SK-N-SH (cell line): ENCODE measurements around the gene EPHA3. TPM values are rescaled to one million over a fixed set of nuclear protein-coding genes. Genes with fewer than 3 reads are reported as not detected.

ENCODE experiments used
- CTCF ChIA-PET: fragments of 300-600, 350-600 bp; formaldehyde crosslinking; extraction: SDS; loops from one replicate; lab custom pipeline; 2021; lab: Yijun Ruan, JAX
- POLR2A ChIA-PET: fragments of 350-600 bp; sonication (Branson Sonifier 250); formaldehyde crosslinking; extraction: SDS; loops from one replicate; lab custom pipeline; 2020; ENCODE audit warnings: antibody characterized with exemption, inconsistent platforms; lab: Yijun Ruan, JAX
- DNase-seq: peaks from one replicate; pipeline ENCODE4 v3.0.0; 2012
- H2AFZ ChIP-seq: fragments of 200-600 bp; sonication (generic); 2 replicates; pipeline ENCODE4 v1.8.1; 2016; ENCODE audit warnings: antibody characterized with exemption, mild to moderate bottlenecking, low read depth
- H3F3A ChIP-seq: fragments of 200-600 bp; sonication (generic); replicated peaks from 2 replicates; pipeline ENCODE3; 2016; ENCODE audit warnings: antibody characterized with exemption, mild to moderate bottlenecking; ENCODE audit not compliant: insufficient read depth
- H3K27ac ChIP-seq, 2 experiments: fragments of 200-500 bp in 1 of 2; fragments of 200-600 bp in 1 of 2; sonication (Bioruptor generic) in 1 of 2; sonication (generic), shearing (Covaris generic) in 1 of 2; 2 replicates each; pipeline versions ENCODE4 v1.5.1 to v1.6.1; 2014 to 2016; ENCODE audit warnings: low read depth in 2 of 2, inconsistent platforms in 1 of 2, low read length in 1 of 2, mild to moderate bottlenecking in 1 of 2, mixed read lengths in 1 of 2
- H3K27me3 ChIP-seq: fragments of 200-600 bp; sonication (generic), shearing (Covaris generic); 2 replicates; pipeline ENCODE4 v1.6.1; 2016; ENCODE audit warnings: mixed run types; ENCODE audit not compliant: insufficient read depth
- H3K36me3 ChIP-seq, 2 experiments: fragments of 200-500 bp in 1 of 2; fragments of 200-600 bp in 1 of 2; sonication (Bioruptor generic) in 1 of 2; sonication (generic) in 1 of 2; replicated peaks in 1 of 2; 2 replicates each; pipeline versions ENCODE3 to v1.5.1; 2014 to 2016; ENCODE audit warnings: low read length in 1 of 2, mild to moderate bottlenecking in 1 of 2; ENCODE audit not compliant: insufficient read depth in 2 of 2, control insufficient read depth in 1 of 2
- H3K4me1 ChIP-seq, 2 experiments: fragments of 200-500 bp in 1 of 2; fragments of 200-600 bp in 1 of 2; sonication (Bioruptor generic) in 1 of 2; sonication (generic), shearing (Covaris generic) in 1 of 2; 2 replicates each; pipeline versions ENCODE4 v1.5.1 to v1.6.1; 2014 to 2016; ENCODE audit warnings: low read depth in 1 of 2, low read length in 1 of 2, mixed run types in 1 of 2; ENCODE audit not compliant: insufficient read depth in 2 of 2, control insufficient read depth in 1 of 2
- H3K4me2 ChIP-seq: fragments of 200-600 bp; sonication (generic), shearing (Covaris generic); 2 replicates; pipeline ENCODE4 v1.6.1; 2017; ENCODE audit warnings: mixed run types
- H3K4me3 ChIP-seq, 2 experiments: fragments of 200-500 bp in 1 of 2; fragments of 200-600 bp in 1 of 2; sonication (Bioruptor generic) in 1 of 2; sonication (generic), shearing (Covaris generic) in 1 of 2; 2 replicates each; pipeline versions ENCODE4 v1.5.1 to v1.8.1; 2014 to 2016; ENCODE audit warnings: low read depth in 2 of 2, inconsistent platforms in 1 of 2, low read length in 1 of 2, mild to moderate bottlenecking in 1 of 2, mixed read lengths in 1 of 2, moderate library complexity in 1 of 2
- H3K79me2 ChIP-seq: fragments of 200-600 bp; sonication (generic); 2 replicates; pipeline ENCODE4 v1.8.1; 2017; ENCODE audit warnings: mild to moderate bottlenecking; ENCODE audit not compliant: insufficient read depth
- H3K9ac ChIP-seq: fragments of 200-600 bp; sonication (generic); 2 replicates; pipeline ENCODE4 v1.6.1; 2017; ENCODE audit warnings: mixed run types
- H3K9me2 ChIP-seq: fragments of 200-600 bp; sonication (generic); 2 replicates; pipeline ENCODE4 v1.6.1; 2017; ENCODE audit warnings: mixed run types
- H3K9me3 ChIP-seq: fragments of 200-600 bp; sonication (generic); 2 replicates; pipeline ENCODE4 v1.6.1; 2017; ENCODE audit warnings: mixed run types, mild to moderate bottlenecking, moderate library complexity
- H4K20me1 ChIP-seq: fragments of 200-600 bp; sonication (generic); 2 replicates; pipeline ENCODE4 v1.6.1; 2017; ENCODE audit warnings: mild to moderate bottlenecking, mixed run types; ENCODE audit not compliant: insufficient read depth
- ELF1 ChIP-seq: IDR thresholded peaks from 2 replicates; pipeline ENCODE4 v1.4.0; 2012
- EP300 ChIP-seq, 2 experiments: IDR thresholded peaks; 2 replicates each; pipeline versions ENCODE4 v1.4.0 to v1.6.1; 2012; ENCODE audit warnings: borderline replicate concordance in 1 of 2, low read depth in 1 of 2, low read length in 1 of 2
- JUND ChIP-seq: IDR thresholded peaks from 2 replicates; pipeline ENCODE4 v1.4.0; 2012
- MEF2A ChIP-seq: IDR thresholded peaks from 2 replicates; pipeline ENCODE4 v1.4.0; 2012; ENCODE audit warnings: low read depth, borderline replicate concordance
- RAD21 ChIP-seq: IDR thresholded peaks from 2 replicates; pipeline ENCODE4 v1.6.1; 2012; ENCODE audit warnings: mild to moderate bottlenecking, low read length
- TAF1 ChIP-seq: IDR thresholded peaks from 2 replicates; pipeline ENCODE4 v1.6.1; 2012; ENCODE audit warnings: low read depth, mild to moderate bottlenecking, low read length, moderate library complexity, borderline replicate concordance
- USF1 ChIP-seq: IDR thresholded peaks from 2 replicates; pipeline ENCODE4 v1.4.0; 2012; ENCODE audit warnings: low read depth, borderline replicate concordance
- YY1 ChIP-seq: IDR thresholded peaks from 2 replicates; pipeline ENCODE4 v1.4.0; 2012; ENCODE audit warnings: low read depth, mild to moderate bottlenecking
- WGBS: methylation state at CpG from one replicate; pipeline ENCODE4 v1.1.6; 2017; ENCODE audit warnings: low lambda C conversion rate; 5-methylcytosine and 5-hydroxymethylcytosine counted together
- polyA plus RNA-seq, 3 experiments: library from polyadenylated mRNA; depleted of rRNA; stranded (reverse); fragments of >200 nt; gene quantifications; 2 replicates each; pipeline ENCODE4 v1.2.3, GENCODE V29; 2012
- TF ChIP-seq, protein P1 (sequence below): IDR thresholded peaks from 2 replicates; pipeline ENCODE4 v1.4.0; 2012; ENCODE audit warnings: low read depth

Gene EPHA3
- polyA plus RNA-seq, 1 of the 3 experiments (the other 2 are of a cell fraction): not detected

- H3K4me1 ChIP-seq: no peaks in the 10 kb centered on the region
- CTCF ChIA-PET: no interaction called here
Measured at GRCh38 chr3:89434621-89435380, 327.4 kb downstream of the EPHA3 start.

DNA sequence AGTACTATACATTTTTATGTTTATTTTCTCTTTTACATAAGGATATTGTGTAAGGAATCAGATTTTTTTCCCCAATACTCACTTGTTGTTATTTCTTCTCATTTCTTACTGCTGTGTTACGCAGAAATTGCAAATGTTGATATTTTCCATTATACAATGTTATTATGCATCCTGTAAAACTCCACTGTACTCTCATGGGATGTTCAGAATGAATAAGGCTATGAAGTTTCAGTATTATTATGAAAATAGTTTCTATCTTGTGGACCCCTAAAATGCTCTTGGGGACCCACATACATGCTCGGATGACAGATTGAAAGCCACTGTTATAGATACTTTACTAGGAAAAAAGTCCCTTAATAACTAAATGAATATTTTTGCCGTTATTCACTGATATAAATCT, 329.4 kb downstream of the EPHA3 start:
- Histone ChIP-seq H3K4me2 (no peak overlapping the region), H3K79me2 (no peaks in the 10 kb centered on the region), H3K9ac (no peak overlapping the region), H4K20me1 (no peaks in the 10 kb centered on the region), H3K27me3 (no peaks in the 10 kb centered on the region; the same call in 1 of the 2 replicates), H3K36me3 (no peaks in the 10 kb centered on the region), H3F3A (no peaks in the 10 kb centered on the region), H3K9me2 (no peaks in the 10 kb centered on the region), H3K4me1 (no peaks in the 10 kb centered on the region), H2AFZ (no peak overlapping the region), H3K27ac (no peak overlapping the region)
- CTCF ChIA-PET: no interaction called here
- DNase-seq: no peak
- 8% methylated on average over 3 of the region's 3 CpGs for WGBS
- POLR2A ChIA-PET: no interaction called here
- TF ChIP-seq TAF1: no peak
- TF ChIP-seq, protein P1, sequence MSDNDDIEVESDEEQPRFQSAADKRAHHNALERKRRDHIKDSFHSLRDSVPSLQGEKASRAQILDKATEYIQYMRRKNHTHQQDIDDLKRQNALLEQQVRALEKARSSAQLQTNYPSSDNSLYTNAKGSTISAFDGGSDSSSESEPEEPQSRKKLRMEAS: no peak
- no peak for TF ChIP-seq JUND
- no peak for TF ChIP-seq YY1
- no peak for TF ChIP-seq ELF1
- no peak for TF ChIP-seq RAD21
- TF ChIP-seq, all 33 proteins: peak for 0
- H3K4me3 ChIP-seq: no peak overlapping the region
- H3K9me3 ChIP-seq: no peaks in the 10 kb centered on the region

More at GRCh38 chr3:89434621-89435380, 327.4 kb downstream of the EPHA3 start:
- Histone ChIP-seq H3K27me3 (no peaks in the 10 kb centered on the region; the same call in 1 of the 2 replicates), H2AFZ (no peak overlapping the region), H3K36me3 (no peaks in the 10 kb centered on the region), H3K27ac (no peak overlapping the region), H3K4me2 (no peak overlapping the region), H3K9me2 (no peaks in the 10 kb centered on the region), H3K9ac (no peak overlapping the region), H4K20me1 (no peaks in the 10 kb centered on the region), H3F3A (no peaks in the 10 kb centered on the region), H3K9me3 (no peaks in the 10 kb centered on the region), H3K79me2 (no peaks in the 10 kb centered on the region), H3K4me3 (no peak overlapping the region)
- 2% methylated on average over 7 of the region's 7 CpGs for WGBS
- no peak for DNase-seq
- POLR2A ChIA-PET: no interaction called here
- TF ChIP-seq MEF2A (no peak), USF1 (no peak), YY1 (no peak)

GRCh38 chr3:89440386-89440785, 333.0 kb downstream of the EPHA3 start:
- TF ChIP-seq EP300 (IDR thresholded peaks at IDR 0.05; ENCODE audit: borderline replicate concordance in 1 of 2, low read depth in 1 of 2, low read length in 1 of 2): no peak
- no peak for TF ChIP-seq JUND
- TF ChIP-seq TAF1: no peak
- POLR2A ChIA-PET: interaction anchor here (0.5 kb wide), 1 partner anchor 30 kb away, joined by 3 read pairs; no protein-coding TSS in a partner anchor
- no peaks in the 10 kb centered on the region for H3K4me1 ChIP-seq
- no peak overlapping the region for H3K4me3 ChIP-seq
- no peaks in the 10 kb centered on the region for H3K9me2 ChIP-seq
- no peaks in the 10 kb centered on the region for H3K79me2 ChIP-seq
- no peak overlapping the region for H3K27ac ChIP-seq
- H4K20me1 ChIP-seq: no peaks in the 10 kb centered on the region
- H3F3A ChIP-seq: no peaks in the 10 kb centered on the region
- no peak overlapping the region for H3K9ac ChIP-seq
- H3K4me2 ChIP-seq: no peak overlapping the region
- no peaks in the 10 kb centered on the region for H3K9me3 ChIP-seq
- no peak overlapping the region for H2AFZ ChIP-seq
- H3K36me3 ChIP-seq: no peaks in the 10 kb centered on the region
- DNase-seq: no peak
- CTCF ChIA-PET: no interaction called here
- no peaks in the 10 kb centered on the region; the same call in 1 of the 2 replicates for H3K27me3 ChIP-seq
- WGBS: 1% methylated on average over 4 of the region's 4 CpGs
